ENCODE data around the gene MAP3K2. TPM values are rescaled to one million over a fixed set of nuclear protein-coding genes. Genes with fewer than 3 reads are reported as not detected.

Gene MAP3K2
- total and polyA plus RNA-seq, 2 experiments from 2014 or later: 10.2 to 23.5 TPM

GRCh38 chr2:127305990-127306585 is 81.7 kb downstream of the MAP3K2 start:
- no peaks in the 10 kb centered on the region for H3K27me3 ChIP-seq (ENCODE audit: insufficient read depth)
- no peaks in the 10 kb centered on the region for H3K4me1 Mint-ChIP-seq
- DNase-seq (ENCODE audit: low spot score) (no peak), ATAC-seq (no peak)
- H3K4me3 ChIP-seq: no peak overlapping the region
- H3K27me3 Mint-ChIP-seq (ENCODE audit: insufficient read depth, low read depth, poor library complexity): peaks cover 2% of the 10 kb centered on the region
- no peak overlapping the region for H3K4me3 Mint-ChIP-seq
- H4K20me1 ChIP-seq (replicated peaks; ENCODE audit: insufficient read depth): no peaks in the 10 kb centered on the region; the same call in 1 of the 2 replicates
- no peaks in the 10 kb centered on the region for H3K36me3 ChIP-seq (ENCODE audit: insufficient read depth)
- no peaks in the 10 kb centered on the region for H3K9me3 Mint-ChIP-seq
- 0 out of 2 replicates have a peak overlapping the region, but pooled peaks have one; percentile 16 for H3K27ac ChIP-seq (ENCODE audit: low read depth)
- TF ChIP-seq, protein P1, sequence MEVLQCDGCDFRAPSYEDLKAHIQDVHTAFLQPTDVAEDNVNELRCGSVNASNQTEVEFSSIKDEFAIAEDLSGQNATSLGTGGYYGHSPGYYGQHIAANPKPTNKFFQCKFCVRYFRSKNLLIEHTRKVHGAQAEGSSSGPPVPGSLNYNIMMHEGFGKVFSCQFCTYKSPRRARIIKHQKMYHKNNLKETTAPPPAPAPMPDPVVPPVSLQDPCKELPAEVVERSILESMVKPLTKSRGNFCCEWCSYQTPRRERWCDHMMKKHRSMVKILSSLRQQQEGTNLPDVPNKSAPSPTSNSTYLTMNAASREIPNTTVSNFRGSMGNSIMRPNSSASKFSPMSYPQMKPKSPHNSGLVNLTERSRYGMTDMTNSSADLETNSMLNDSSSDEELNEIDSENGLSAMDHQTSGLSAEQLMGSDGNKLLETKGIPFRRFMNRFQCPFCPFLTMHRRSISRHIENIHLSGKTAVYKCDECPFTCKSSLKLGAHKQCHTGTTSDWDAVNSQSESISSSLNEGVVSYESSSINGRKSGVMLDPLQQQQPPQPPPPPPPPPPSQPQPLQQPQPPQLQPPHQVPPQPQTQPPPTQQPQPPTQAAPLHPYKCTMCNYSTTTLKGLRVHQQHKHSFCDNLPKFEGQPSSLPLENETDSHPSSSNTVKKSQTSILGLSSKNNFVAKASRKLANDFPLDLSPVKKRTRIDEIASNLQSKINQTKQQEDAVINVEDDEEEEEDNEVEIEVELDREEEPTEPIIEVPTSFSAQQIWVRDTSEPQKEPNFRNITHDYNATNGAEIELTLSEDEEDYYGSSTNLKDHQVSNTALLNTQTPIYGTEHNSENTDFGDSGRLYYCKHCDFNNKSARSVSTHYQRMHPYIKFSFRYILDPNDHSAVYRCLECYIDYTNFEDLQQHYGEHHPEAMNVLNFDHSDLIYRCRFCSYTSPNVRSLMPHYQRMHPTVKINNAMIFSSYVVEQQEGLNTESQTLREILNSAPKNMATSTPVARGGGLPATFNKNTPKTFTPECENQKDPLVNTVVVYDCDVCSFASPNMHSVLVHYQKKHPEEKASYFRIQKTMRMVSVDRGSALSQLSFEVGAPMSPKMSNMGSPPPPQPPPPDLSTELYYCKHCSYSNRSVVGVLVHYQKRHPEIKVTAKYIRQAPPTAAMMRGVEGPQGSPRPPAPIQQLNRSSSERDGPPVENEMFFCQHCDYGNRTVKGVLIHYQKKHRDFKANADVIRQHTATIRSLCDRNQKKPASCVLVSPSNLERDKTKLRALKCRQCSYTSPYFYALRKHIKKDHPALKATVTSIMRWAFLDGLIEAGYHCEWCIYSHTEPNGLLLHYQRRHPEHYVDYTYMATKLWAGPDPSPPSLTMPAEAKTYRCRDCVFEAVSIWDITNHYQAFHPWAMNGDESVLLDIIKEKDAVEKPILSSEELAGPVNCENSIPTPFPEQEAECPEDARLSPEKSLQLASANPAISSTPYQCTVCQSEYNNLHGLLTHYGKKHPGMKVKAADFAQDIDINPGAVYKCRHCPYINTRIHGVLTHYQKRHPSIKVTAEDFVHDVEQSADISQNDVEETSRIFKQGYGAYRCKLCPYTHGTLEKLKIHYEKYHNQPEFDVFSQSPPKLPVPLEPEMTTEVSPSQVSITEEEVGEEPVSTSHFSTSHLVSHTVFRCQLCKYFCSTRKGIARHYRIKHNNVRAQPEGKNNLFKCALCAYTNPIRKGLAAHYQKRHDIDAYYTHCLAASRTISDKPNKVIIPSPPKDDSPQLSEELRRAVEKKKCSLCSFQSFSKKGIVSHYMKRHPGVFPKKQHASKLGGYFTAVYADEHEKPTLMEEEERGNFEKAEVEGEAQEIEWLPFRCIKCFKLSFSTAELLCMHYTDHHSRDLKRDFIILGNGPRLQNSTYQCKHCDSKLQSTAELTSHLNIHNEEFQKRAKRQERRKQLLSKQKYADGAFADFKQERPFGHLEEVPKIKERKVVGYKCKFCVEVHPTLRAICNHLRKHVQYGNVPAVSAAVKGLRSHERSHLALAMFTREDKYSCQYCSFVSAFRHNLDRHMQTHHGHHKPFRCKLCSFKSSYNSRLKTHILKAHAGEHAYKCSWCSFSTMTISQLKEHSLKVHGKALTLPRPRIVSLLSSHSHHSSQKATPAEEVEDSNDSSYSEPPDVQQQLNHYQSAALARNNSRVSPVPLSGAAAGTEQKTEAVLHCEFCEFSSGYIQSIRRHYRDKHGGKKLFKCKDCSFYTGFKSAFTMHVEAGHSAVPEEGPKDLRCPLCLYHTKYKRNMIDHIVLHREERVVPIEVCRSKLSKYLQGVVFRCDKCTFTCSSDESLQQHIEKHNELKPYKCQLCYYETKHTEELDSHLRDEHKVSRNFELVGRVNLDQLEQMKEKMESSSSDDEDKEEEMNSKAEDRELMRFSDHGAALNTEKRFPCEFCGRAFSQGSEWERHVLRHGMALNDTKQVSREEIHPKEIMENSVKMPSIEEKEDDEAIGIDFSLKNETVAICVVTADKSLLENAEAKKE (CRISPR knock-in tag; IDR thresholded peaks at IDR 0.05): no peak
- no peak for TF ChIP-seq EZH2 (IDR thresholded peaks at IDR 0.05; ENCODE audit: low read depth, unreplicated experiment)
- TF ChIP-seq CREB1 (CRISPR knock-in tag; IDR thresholded peaks at IDR 0.05; ENCODE audit: low read depth): no peak
- TF ChIP-seq NANOG (IDR thresholded peaks at IDR 0.05; ENCODE audit: borderline replicate concordance): no peak
- TF ChIP-seq, protein P2, sequence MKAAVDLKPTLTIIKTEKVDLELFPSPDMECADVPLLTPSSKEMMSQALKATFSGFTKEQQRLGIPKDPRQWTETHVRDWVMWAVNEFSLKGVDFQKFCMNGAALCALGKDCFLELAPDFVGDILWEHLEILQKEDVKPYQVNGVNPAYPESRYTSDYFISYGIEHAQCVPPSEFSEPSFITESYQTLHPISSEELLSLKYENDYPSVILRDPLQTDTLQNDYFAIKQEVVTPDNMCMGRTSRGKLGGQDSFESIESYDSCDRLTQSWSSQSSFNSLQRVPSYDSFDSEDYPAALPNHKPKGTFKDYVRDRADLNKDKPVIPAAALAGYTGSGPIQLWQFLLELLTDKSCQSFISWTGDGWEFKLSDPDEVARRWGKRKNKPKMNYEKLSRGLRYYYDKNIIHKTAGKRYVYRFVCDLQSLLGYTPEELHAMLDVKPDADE (IDR thresholded peaks at IDR 0.05): no peak
- no peak for TF ChIP-seq ZNF114 (CRISPR knock-in tag; IDR thresholded peaks at IDR 0.05)
- TF ChIP-seq POLR2AphosphoS5 (IDR thresholded peaks at IDR 0.05; ENCODE audit: low read depth): no peak
- TF ChIP-seq, protein P3, sequence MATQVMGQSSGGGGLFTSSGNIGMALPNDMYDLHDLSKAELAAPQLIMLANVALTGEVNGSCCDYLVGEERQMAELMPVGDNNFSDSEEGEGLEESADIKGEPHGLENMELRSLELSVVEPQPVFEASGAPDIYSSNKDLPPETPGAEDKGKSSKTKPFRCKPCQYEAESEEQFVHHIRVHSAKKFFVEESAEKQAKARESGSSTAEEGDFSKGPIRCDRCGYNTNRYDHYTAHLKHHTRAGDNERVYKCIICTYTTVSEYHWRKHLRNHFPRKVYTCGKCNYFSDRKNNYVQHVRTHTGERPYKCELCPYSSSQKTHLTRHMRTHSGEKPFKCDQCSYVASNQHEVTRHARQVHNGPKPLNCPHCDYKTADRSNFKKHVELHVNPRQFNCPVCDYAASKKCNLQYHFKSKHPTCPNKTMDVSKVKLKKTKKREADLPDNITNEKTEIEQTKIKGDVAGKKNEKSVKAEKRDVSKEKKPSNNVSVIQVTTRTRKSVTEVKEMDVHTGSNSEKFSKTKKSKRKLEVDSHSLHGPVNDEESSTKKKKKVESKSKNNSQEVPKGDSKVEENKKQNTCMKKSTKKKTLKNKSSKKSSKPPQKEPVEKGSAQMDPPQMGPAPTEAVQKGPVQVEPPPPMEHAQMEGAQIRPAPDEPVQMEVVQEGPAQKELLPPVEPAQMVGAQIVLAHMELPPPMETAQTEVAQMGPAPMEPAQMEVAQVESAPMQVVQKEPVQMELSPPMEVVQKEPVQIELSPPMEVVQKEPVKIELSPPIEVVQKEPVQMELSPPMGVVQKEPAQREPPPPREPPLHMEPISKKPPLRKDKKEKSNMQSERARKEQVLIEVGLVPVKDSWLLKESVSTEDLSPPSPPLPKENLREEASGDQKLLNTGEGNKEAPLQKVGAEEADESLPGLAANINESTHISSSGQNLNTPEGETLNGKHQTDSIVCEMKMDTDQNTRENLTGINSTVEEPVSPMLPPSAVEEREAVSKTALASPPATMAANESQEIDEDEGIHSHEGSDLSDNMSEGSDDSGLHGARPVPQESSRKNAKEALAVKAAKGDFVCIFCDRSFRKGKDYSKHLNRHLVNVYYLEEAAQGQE (IDR thresholded peaks at IDR 0.05; ENCODE audit: unreplicated experiment): no peak
- TF ChIP-seq ZNF331 (CRISPR knock-in tag; IDR thresholded peaks at IDR 0.05; ENCODE audit: low read depth): no peak
- TF ChIP-seq STAT1 (IDR thresholded peaks at IDR 0.05; ENCODE audit: unreplicated experiment): no peak
- no peak for TF ChIP-seq JUNB (IDR thresholded peaks at IDR 0.05; ENCODE audit: unreplicated experiment)
- TF ChIP-seq EZH2phosphoT487 (IDR thresholded peaks at IDR 0.05; ENCODE audit: unreplicated experiment): no peak
- TF ChIP-seq CTCF (conservative IDR thresholded peaks at IDR 0.05; ENCODE audit: low read depth in 2 of 2): no peak
- no peaks in the 10 kb centered on the region for H3F3A ChIP-seq (replicated peaks; ENCODE audit: low read depth)
- H3K36me3 Mint-ChIP-seq (ENCODE audit: low read depth): no peaks in the 10 kb centered on the region; the same call in 2 of the 3 replicates
- H3K27ac Mint-ChIP-seq: no peak overlapping the region
- H3K9me2 ChIP-seq (ENCODE audit: insufficient read depth): no peaks in the 10 kb centered on the region
- H2AFZ ChIP-seq: no peak overlapping the region
- no peaks in the 10 kb centered on the region for H3K4me1 ChIP-seq (ENCODE audit: insufficient read depth)
- no peaks in the 10 kb centered on the region for H3K79me2 ChIP-seq (replicated peaks; ENCODE audit: insufficient read depth)
- no peak overlapping the region for H3K4me2 ChIP-seq
